OCI-LY7 (cell line): ENCODE data around the gene LIMK2. TPM values are rescaled to one million over a fixed set of nuclear protein-coding genes. Genes with fewer than 3 reads are reported as not detected.

Source experiments
- BruUV-seq: library from RNA; stranded (reverse); fragments of 400-500 nt; replicated peaks from 2 replicates; lab custom pipeline; 2021; lab: Mats Ljungman, UMichigan
- CTCF ChIA-PET: fragments of 300-600 bp; sonication (Branson Sonifier 250); formaldehyde crosslinking; loops from one replicate; lab custom pipeline; 2022; ENCODE audit warnings: antibody characterized with exemption; ENCODE audit not compliant: unreplicated experiment; lab: Charles Lee
- POLR2A ChIA-PET: fragments of 300-600 bp; sonication (Branson Sonifier 250); formaldehyde crosslinking; loops from one replicate; lab custom pipeline; 2022; ENCODE audit warnings: antibody characterized with exemption; lab: Charles Lee
- DNase-seq: peaks from one replicate; pipeline ENCODE4 v3.0.0-alpha.2; 2015; ENCODE audit warnings: low spot score
- H2AFZ ChIP-seq: fragments of 200-600 bp; sonication (generic), shearing (Covaris generic); 2 replicates; pipeline ENCODE4 v1.6.1; 2014; ENCODE audit warnings: mild to moderate bottlenecking, antibody characterized with exemption, low read length, moderate library complexity
- H3K27ac ChIP-seq: fragments of 200-600 bp; sonication (generic); 2 replicates; pipeline ENCODE4 v1.5.1; 2014; ENCODE audit warnings: mixed run types, low read depth, mild to moderate bottlenecking, moderate library complexity, low read length, inconsistent platforms; ENCODE audit not compliant: poor library complexity, severe bottlenecking
- H3K36me3 ChIP-seq: fragments of 200-600 bp; sonication (generic); 2 replicates; pipeline ENCODE4 v1.6.1; 2014; ENCODE audit warnings: mild to moderate bottlenecking, antibody characterized with exemption, low read length, moderate library complexity, mixed read lengths; ENCODE audit not compliant: insufficient read depth
- H3K4me1 ChIP-seq: fragments of 200-600 bp; sonication (generic); 2 replicates; pipeline ENCODE4 v1.5.1; 2014; ENCODE audit warnings: mild to moderate bottlenecking, low read length; ENCODE audit not compliant: insufficient read depth, poor library complexity, severe bottlenecking
- H3K4me2 ChIP-seq: fragments of 200-600 bp; sonication (generic); 2 replicates; pipeline ENCODE4 v1.6.1; 2014; ENCODE audit warnings: mild to moderate bottlenecking, low read length
- H3K4me3 ChIP-seq: fragments of 200-600 bp; sonication (generic); 2 replicates; pipeline ENCODE4 v1.5.1; 2014; ENCODE audit warnings: mild to moderate bottlenecking, low read depth, low read length; ENCODE audit not compliant: poor library complexity, severe bottlenecking
- H3K79me2 ChIP-seq: fragments of 200-600 bp; sonication (generic); 2 replicates; pipeline ENCODE4 v1.6.1; 2016; ENCODE audit warnings: low read depth, mild to moderate bottlenecking, low read length, moderate library complexity, mixed read lengths; ENCODE audit not compliant: insufficient read depth
- H3K9me2 ChIP-seq: fragments of 200-600 bp; sonication (generic); 2 replicates; pipeline ENCODE4 v1.6.1; 2016; ENCODE audit warnings: mild to moderate bottlenecking, low read length, mixed read lengths; ENCODE audit not compliant: insufficient read depth
- H3K9me3 ChIP-seq: fragments of 200-600 bp; sonication (generic); 2 replicates; pipeline ENCODE4 v1.6.1; 2014; ENCODE audit warnings: mild to moderate bottlenecking, mixed run types, low read length, mixed read lengths
- H4K20me1 ChIP-seq: fragments of 200-600 bp; sonication (generic); 2 replicates; pipeline ENCODE4 v1.6.1; 2014; ENCODE audit warnings: mild to moderate bottlenecking, antibody characterized with exemption, low read length, moderate library complexity, mixed read lengths; ENCODE audit not compliant: insufficient read depth
- CTCF ChIP-seq: fragments of 200-600 bp; sonication (generic); conservative IDR thresholded peaks from 2 replicates; pipeline ENCODE4 v1.5.1; 2014; ENCODE audit warnings: mild to moderate bottlenecking, antibody characterized with exemption, low read length, moderate library complexity, mixed read lengths
- EZH2phosphoT487 ChIP-seq: fragments of 200-600 bp; sonication (generic); IDR thresholded peaks from 2 replicates; pipeline ENCODE4 v1.6.1; 2018; ENCODE audit warnings: low read depth, borderline replicate concordance, mild to moderate bottlenecking, mixed run types, antibody characterized with exemption, low read length, moderate library complexity, mixed read lengths
- intact Hi-C: fragments of 100-400 bp; cut with micrococcal nuclease; formaldehyde crosslinking; loops from one replicate; pipeline ENCODE4 v1.10.0; 2022; ENCODE audit not compliant: unreplicated experiment
- total RNA-seq, 2 experiments: library from RNA; depleted of rRNA in 1 of 2; stranded (reverse); fragments of >200 nt in 1 of 2; shearing (Covaris generic) in 1 of 2; gene quantifications; 2 replicates each; pipeline ENCODE4 v1.2.3, GENCODE V29; 2014 to 2022

The LIMK2 gene
- total RNA-seq, 2 experiments from 2014 or later: 16.2 to 24.8 TPM

GRCh38 chr22:31262312-31263133, 50.4 kb downstream of the LIMK2 start:
- Histone ChIP-seq H3K36me3 (peaks cover 11% of the 10 kb centered on the region; the same call in 1 of the 2 replicates), H3K79me2 (no peaks in the 10 kb centered on the region), H3K9me2 (no peaks in the 10 kb centered on the region), H3K9me3 (no peaks in the 10 kb centered on the region), H4K20me1 (no peaks in the 10 kb centered on the region), H3K4me2 (no peak overlapping the region), H3K27ac (no peak overlapping the region), H2AFZ (no peak overlapping the region), H3K4me3 (no peak overlapping the region), H3K4me1 (no peaks in the 10 kb centered on the region)
- POLR2A ChIA-PET: no interaction called here
- CTCF ChIA-PET: interaction anchor here (0.5 kb wide), 1 partner anchor 25 kb away, joined by 4 read pairs; no protein-coding TSS in a partner anchor
- intact Hi-C loops: no loop called here
- no peak for TF ChIP-seq EZH2phosphoT487
- TF ChIP-seq CTCF: no peak
- no peak for DNase-seq
- BruUV-seq: no TSS peak

- H3K9me2 ChIP-seq: no peaks in the 10 kb centered on the region
- no TSS peak for BruUV-seq
- H4K20me1 ChIP-seq: no peaks in the 10 kb centered on the region
- no peak for TF ChIP-seq CTCF
- no peak for TF ChIP-seq EZH2phosphoT487
- intact Hi-C loops: no loop called here
- CTCF ChIA-PET: no interaction called here
- no peak for DNase-seq
- no peak overlapping the region for H2AFZ ChIP-seq
- H3K79me2 ChIP-seq: no peaks in the 10 kb centered on the region
- POLR2A ChIA-PET: interaction anchor here (0.7 kb wide), 1 partner anchor 55 kb away, joined by 3 read pairs; no protein-coding TSS in a partner anchor
- peaks cover 12% of the 10 kb centered on the region for H3K36me3 ChIP-seq
- H3K4me2 ChIP-seq: no peak overlapping the region
- no peak overlapping the region for H3K4me3 ChIP-seq
- H3K4me1 ChIP-seq: no peaks in the 10 kb centered on the region
- no peak overlapping the region for H3K27ac ChIP-seq
- no peaks in the 10 kb centered on the region for H3K9me3 ChIP-seq
Observed at GRCh38 chr22:31263896-31264640, 52.0 kb downstream of the LIMK2 start.
